Measurements from ENCODE around the gene CD200R1L. TPM values are rescaled to one million over a fixed set of nuclear protein-coding genes. Genes with fewer than 3 reads are reported as not detected.

The CD200R1L gene
- total RNA-seq, 4 donors from 2014 or later, result not detected

- Histone ChIP-seq H3K4me3 (no peak overlapping the region), H3K36me3 (no peaks in the 10 kb centered on the region), H3K4me1 (peaks cover 24% of the 10 kb centered on the region), H3K27ac (peak overlapping the region; percentile 91), H3K27me3 (no peaks in the 10 kb centered on the region), H3K9me3 (no peaks in the 10 kb centered on the region)
- no peak for DNase-seq (ENCODE audit: low spot score in 2 of 2)
- TF ChIP-seq POLR2A (IDR thresholded peaks at IDR 0.05) (no peak), CTCF (IDR thresholded peaks at IDR 0.05) (no peak), EP300 (IDR thresholded peaks at IDR 0.05) (no peak), POLR2AphosphoS5 (IDR thresholded peaks at IDR 0.05) (no peak)
- 69% methylated on average over 2 of the region's 2 CpGs for WGBS
Measured at GRCh38 chr3:112813016-112813415, 33.6 kb downstream of the CD200R1L start.

GRCh38 chr3:112811917-112812660, 34.6 kb downstream of the CD200R1L start:
- Histone ChIP-seq H3K9me3 (no peaks in the 10 kb centered on the region), H3K27ac (peak overlapping the region; percentile 91), H3K4me1 (peaks cover 24% of the 10 kb centered on the region), H3K4me3 (no peak overlapping the region), H3K27me3 (no peaks in the 10 kb centered on the region), H3K36me3 (no peaks in the 10 kb centered on the region)
- no peak for DNase-seq (ENCODE audit: low spot score in 2 of 2)
- WGBS, result 54% methylated on average over 8 of the region's 8 CpGs
- TF ChIP-seq EP300 (IDR thresholded peaks at IDR 0.05) (no peak), POLR2A (IDR thresholded peaks at IDR 0.05) (peak in 1 of 2 donors; percentile 10), POLR2AphosphoS5 (IDR thresholded peaks at IDR 0.05) (no peak), CTCF (IDR thresholded peaks at IDR 0.05) (no peak)

GRCh38 chr3:112811131-112811884, 35.4 kb downstream of the CD200R1L start:
- H3K27ac ChIP-seq, result peak overlapping the region; percentile 91
- DNase-seq (ENCODE audit: low spot score in 2 of 2), result no peak
- H3K27me3 ChIP-seq, result no peaks in the 10 kb centered on the region
- H3K36me3 ChIP-seq, result no peaks in the 10 kb centered on the region
- no peak overlapping the region for H3K4me3 ChIP-seq
- 27% methylated on average over 4 of the region's 4 CpGs for WGBS
- H3K4me1 ChIP-seq, result peaks cover 24% of the 10 kb centered on the region
- TF ChIP-seq EP300 (IDR thresholded peaks at IDR 0.05) (peak; percentile 83), CTCF (IDR thresholded peaks at IDR 0.05) (no peak), POLR2AphosphoS5 (IDR thresholded peaks at IDR 0.05) (peak in 2 of 3 donors; percentile 78 to 87), POLR2A (IDR thresholded peaks at IDR 0.05) (no peak)
- no peaks in the 10 kb centered on the region for H3K9me3 ChIP-seq

- WGBS, result 93% methylated on average over 3 of the region's 3 CpGs
- no peaks in the 10 kb centered on the region for H3K9me3 ChIP-seq
- H3K4me1 ChIP-seq, result peaks cover 24% of the 10 kb centered on the region
- no peaks in the 10 kb centered on the region for H3K36me3 ChIP-seq
- TF ChIP-seq EP300 (IDR thresholded peaks at IDR 0.05), result no peak
- TF ChIP-seq CTCF (IDR thresholded peaks at IDR 0.05), result no peak
- TF ChIP-seq POLR2AphosphoS5 (IDR thresholded peaks at IDR 0.05), result no peak
- TF ChIP-seq POLR2A (IDR thresholded peaks at IDR 0.05), result no peak
- DNase-seq (ENCODE audit: low spot score in 2 of 2), result no peak
- no peaks in the 10 kb centered on the region for H3K27me3 ChIP-seq
- H3K27ac ChIP-seq, result peak overlapping the region; percentile 44
- no peak overlapping the region for H3K4me3 ChIP-seq
Measured at GRCh38 chr3:112810561-112810960, 36.1 kb downstream of the CD200R1L start.

GRCh38 chr3:112808136-112808535, 38.5 kb downstream of the CD200R1L start:
- H3K4me3 ChIP-seq, result no peak overlapping the region
- H3K9me3 ChIP-seq, result no peaks in the 10 kb centered on the region
- H3K36me3 ChIP-seq, result no peaks in the 10 kb centered on the region
- no peaks in the 10 kb centered on the region for H3K27me3 ChIP-seq
- 48% methylated on average over 2 of the region's 2 CpGs for WGBS
- H3K27ac ChIP-seq, result no peak overlapping the region
- no peak for DNase-seq (ENCODE audit: low spot score in 2 of 2)
- peaks cover 26% of the 10 kb centered on the region for H3K4me1 ChIP-seq
- TF ChIP-seq CTCF (IDR thresholded peaks at IDR 0.05) (no peak), POLR2A (IDR thresholded peaks at IDR 0.05) (no peak), POLR2AphosphoS5 (IDR thresholded peaks at IDR 0.05) (no peak), EP300 (IDR thresholded peaks at IDR 0.05) (no peak)
